Measurements from ENCODE around the gene OR2AG1. TPM values are rescaled to one million over a fixed set of nuclear protein-coding genes. Genes with fewer than 3 reads are reported as not detected.

Gene OR2AG1
- total RNA-seq (0.83 TPM in 1 of 2 replicates, not detected in the other), polyA plus RNA-seq (not detected in 2 replicates)

GRCh38 chr11:6782720-6783119 is at the start of gene OR2AG1:
OR2AG1 (plus strand) TSS chr11:6783020; CDS start chr11:6785038, 2,018 bp downstream.
- Histone ChIP-seq H3K27ac (no peak within 1 kb of the TSS), H3K79me2 (no peaks in the 10 kb centered on the region), H4K20me1 (ENCODE audit: insufficient read depth, poor library complexity, severe bottlenecking) (no peaks in the 10 kb centered on the region), H3K9me2 (replicated peaks; ENCODE audit: insufficient read depth) (no peaks in the 10 kb centered on the region), H3K4me3 (no peak within 1 kb of the TSS), H3K4me2 (no peak within 1 kb of the TSS), H2AFZ (no peak within 1 kb of the TSS), H3K36me3 (replicated peaks; ENCODE audit: insufficient read depth, low read depth) (no peaks in the 10 kb centered on the region), H3K4me1 (ENCODE audit: insufficient read depth) (no peaks in the 10 kb centered on the region), H3K9me3 (ENCODE audit: low read depth) (no peaks in the 10 kb centered on the region), H3K27me3 (no peaks in the 10 kb centered on the region)
- DNase-seq (ENCODE audit: low spot score) = no peak
- 90% methylated on average over 2 of the region's 2 CpGs for WGBS (ENCODE audit: low lambda C conversion rate, missing lambda C conversion rate)
- no peak for TF ChIP-seq EZH2phosphoT487 (IDR thresholded peaks at IDR 0.05; ENCODE audit: low read depth, severe bottlenecking, unreplicated experiment)
- TF ChIP-seq CTCF (IDR thresholded peaks at IDR 0.05; ENCODE audit: poor library complexity) = no peak
- no peak for TF ChIP-seq EZH2 (IDR thresholded peaks at IDR 0.05; ENCODE audit: borderline replicate concordance)

- H3K9me2 ChIP-seq (replicated peaks; ENCODE audit: insufficient read depth) = no peaks in the 10 kb centered on the region
- no peaks in the 10 kb centered on the region for H3K27me3 ChIP-seq
- H3K4me3 ChIP-seq = no peak overlapping the region
- no peak overlapping the region for H3K4me2 ChIP-seq
- H3K4me1 ChIP-seq (ENCODE audit: insufficient read depth) = no peaks in the 10 kb centered on the region
- no peaks in the 10 kb centered on the region for H3K36me3 ChIP-seq (replicated peaks; ENCODE audit: insufficient read depth, low read depth)
- H3K9me3 ChIP-seq (ENCODE audit: low read depth) = no peaks in the 10 kb centered on the region
- no peak for TF ChIP-seq CTCF (IDR thresholded peaks at IDR 0.05; ENCODE audit: poor library complexity)
- TF ChIP-seq EZH2 (IDR thresholded peaks at IDR 0.05; ENCODE audit: borderline replicate concordance) = no peak
- TF ChIP-seq EZH2phosphoT487 (IDR thresholded peaks at IDR 0.05; ENCODE audit: low read depth, severe bottlenecking, unreplicated experiment) = no peak
- no peaks in the 10 kb centered on the region for H4K20me1 ChIP-seq (ENCODE audit: insufficient read depth, poor library complexity, severe bottlenecking)
- 88% methylated on average over 3 of the region's 3 CpGs for WGBS (ENCODE audit: low lambda C conversion rate, missing lambda C conversion rate)
- no peak overlapping the region for H2AFZ ChIP-seq
- H3K27ac ChIP-seq = no peak overlapping the region
- DNase-seq (ENCODE audit: low spot score) = no peak
- H3K79me2 ChIP-seq = no peaks in the 10 kb centered on the region
Observed at GRCh38 chr11:6733326-6734275, 49.2 kb upstream of the OR2AG1 start.

- H3K36me3 ChIP-seq (replicated peaks; ENCODE audit: insufficient read depth, low read depth) = no peaks in the 10 kb centered on the region
- no peak overlapping the region for H3K4me3 ChIP-seq
- TF ChIP-seq EZH2phosphoT487 (IDR thresholded peaks at IDR 0.05; ENCODE audit: low read depth, severe bottlenecking, unreplicated experiment) (no peak), CTCF (IDR thresholded peaks at IDR 0.05; ENCODE audit: poor library complexity) (no peak), EZH2 (IDR thresholded peaks at IDR 0.05; ENCODE audit: borderline replicate concordance) (no peak)
- DNase-seq (ENCODE audit: low spot score) = no peak
- H3K9me3 ChIP-seq (ENCODE audit: low read depth) = no peaks in the 10 kb centered on the region
- no peak overlapping the region for H3K4me2 ChIP-seq
- H2AFZ ChIP-seq = no peak overlapping the region
- H3K27ac ChIP-seq = no peak overlapping the region
- no peaks in the 10 kb centered on the region for H3K79me2 ChIP-seq
- H3K4me1 ChIP-seq (ENCODE audit: insufficient read depth) = no peaks in the 10 kb centered on the region
- H3K27me3 ChIP-seq = no peaks in the 10 kb centered on the region
- 89% methylated on average over 3 of the region's 3 CpGs for WGBS (ENCODE audit: low lambda C conversion rate, missing lambda C conversion rate)
- no peaks in the 10 kb centered on the region for H4K20me1 ChIP-seq (ENCODE audit: insufficient read depth, poor library complexity, severe bottlenecking)
- no peaks in the 10 kb centered on the region for H3K9me2 ChIP-seq (replicated peaks; ENCODE audit: insufficient read depth)
Observed at GRCh38 chr11:6734616-6735015, 48.2 kb upstream of the OR2AG1 start.

Data from hepatocyte (in vitro differentiated cells).